DOHH2 (cell line): ENCODE measurements around the gene CCR9.

Source experiments
- EZH2phosphoT487 ChIP-seq: fragments of 200-600 bp; sonication (generic); IDR thresholded peaks from 2 replicates; pipeline ENCODE4 v1.6.1; 2017; ENCODE audit warnings: borderline replicate concordance, mild to moderate bottlenecking, antibody characterized with exemption, low read length, moderate library complexity, mixed read lengths
- TF ChIP-seq, protein P1 (sequence below): fragments of 200-600 bp; sonication (generic); IDR thresholded peaks from one replicate; pipeline ENCODE4 v1.5.1; 2014; ENCODE audit warnings: antibody characterized with exemption, mild to moderate bottlenecking, low read depth, low read length; ENCODE audit not compliant: poor library complexity, severe bottlenecking

- TF ChIP-seq, protein P1, sequence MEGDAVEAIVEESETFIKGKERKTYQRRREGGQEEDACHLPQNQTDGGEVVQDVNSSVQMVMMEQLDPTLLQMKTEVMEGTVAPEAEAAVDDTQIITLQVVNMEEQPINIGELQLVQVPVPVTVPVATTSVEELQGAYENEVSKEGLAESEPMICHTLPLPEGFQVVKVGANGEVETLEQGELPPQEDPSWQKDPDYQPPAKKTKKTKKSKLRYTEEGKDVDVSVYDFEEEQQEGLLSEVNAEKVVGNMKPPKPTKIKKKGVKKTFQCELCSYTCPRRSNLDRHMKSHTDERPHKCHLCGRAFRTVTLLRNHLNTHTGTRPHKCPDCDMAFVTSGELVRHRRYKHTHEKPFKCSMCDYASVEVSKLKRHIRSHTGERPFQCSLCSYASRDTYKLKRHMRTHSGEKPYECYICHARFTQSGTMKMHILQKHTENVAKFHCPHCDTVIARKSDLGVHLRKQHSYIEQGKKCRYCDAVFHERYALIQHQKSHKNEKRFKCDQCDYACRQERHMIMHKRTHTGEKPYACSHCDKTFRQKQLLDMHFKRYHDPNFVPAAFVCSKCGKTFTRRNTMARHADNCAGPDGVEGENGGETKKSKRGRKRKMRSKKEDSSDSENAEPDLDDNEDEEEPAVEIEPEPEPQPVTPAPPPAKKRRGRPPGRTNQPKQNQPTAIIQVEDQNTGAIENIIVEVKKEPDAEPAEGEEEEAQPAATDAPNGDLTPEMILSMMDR: no peak
- no peak for TF ChIP-seq EZH2phosphoT487
Measured at GRCh38 chr3:45940004-45940780, 53.8 kb downstream of the CCR9 start.
